ENCODE results near the gene IGIP.
A peak's percentile ranks its signal among the peaks of the same experiment; 100 is the strongest.

Gene IGIP

DNA sequence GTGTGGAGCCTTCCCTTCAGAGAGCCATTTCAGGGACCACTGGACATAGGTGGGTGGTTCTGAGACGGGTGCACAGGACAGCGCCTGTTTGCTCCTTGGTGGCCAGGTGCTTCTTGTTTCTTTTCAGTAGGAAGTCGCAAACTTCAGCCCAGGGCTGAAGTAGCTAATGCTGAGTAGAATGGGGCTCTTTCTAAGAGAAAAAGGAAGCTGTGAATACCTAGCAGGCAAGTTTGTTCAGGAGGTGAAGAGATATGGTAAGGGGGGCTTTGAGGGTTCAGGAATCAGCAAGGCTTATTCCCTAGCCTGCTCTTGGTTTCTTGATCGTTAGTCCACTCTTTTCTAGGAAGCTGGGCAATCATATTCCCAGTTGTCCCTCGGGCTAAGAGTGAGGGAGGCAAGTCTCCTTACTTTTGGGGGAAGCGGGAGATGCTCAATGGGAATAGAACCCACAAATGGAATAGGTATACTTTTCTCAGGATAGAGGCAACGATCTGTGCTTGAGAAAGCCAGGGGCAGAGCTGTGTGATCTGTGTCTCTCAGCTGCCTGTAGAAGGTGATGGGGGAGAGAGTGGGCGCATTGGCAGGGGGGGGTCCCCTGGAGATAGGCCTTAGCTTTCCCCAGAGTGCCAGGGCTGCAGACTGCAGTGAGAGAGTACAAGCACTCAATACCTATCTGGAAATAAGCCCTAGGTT, 13.7 kb upstream of the IGIP start:
- DNase-seq = no peak

GRCh38 chr5:140112685-140113179, 13.0 kb upstream of the IGIP start:
- DNase-seq = no peak

DNA sequence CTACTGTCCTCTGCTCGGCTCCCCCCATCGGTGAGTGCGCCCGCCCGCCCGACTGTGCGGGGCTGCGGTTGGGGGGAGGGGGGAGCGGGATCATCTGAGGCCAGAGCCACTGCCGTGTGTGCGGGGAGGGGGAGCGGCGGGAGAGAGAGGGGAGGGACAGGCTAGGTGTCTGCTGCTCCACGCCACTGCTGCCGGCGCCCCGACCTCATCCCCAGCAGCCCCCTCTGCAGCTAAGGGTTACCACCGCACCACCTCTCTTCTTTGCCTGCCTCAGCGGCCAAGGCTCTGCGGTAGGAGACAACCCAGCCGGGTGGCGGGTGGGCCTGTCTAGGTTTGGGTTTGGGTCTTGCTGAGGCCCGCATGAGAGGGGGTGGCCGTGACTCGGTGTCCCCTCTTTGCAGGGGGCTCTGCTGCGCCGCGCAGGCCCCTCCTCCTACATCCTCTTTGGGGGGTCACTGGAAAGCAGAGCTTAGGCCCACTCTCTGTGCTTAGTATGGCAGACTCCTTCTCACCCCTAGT, 12.5 kb upstream of the IGIP start:
- DNase-seq = no peak

DNA sequence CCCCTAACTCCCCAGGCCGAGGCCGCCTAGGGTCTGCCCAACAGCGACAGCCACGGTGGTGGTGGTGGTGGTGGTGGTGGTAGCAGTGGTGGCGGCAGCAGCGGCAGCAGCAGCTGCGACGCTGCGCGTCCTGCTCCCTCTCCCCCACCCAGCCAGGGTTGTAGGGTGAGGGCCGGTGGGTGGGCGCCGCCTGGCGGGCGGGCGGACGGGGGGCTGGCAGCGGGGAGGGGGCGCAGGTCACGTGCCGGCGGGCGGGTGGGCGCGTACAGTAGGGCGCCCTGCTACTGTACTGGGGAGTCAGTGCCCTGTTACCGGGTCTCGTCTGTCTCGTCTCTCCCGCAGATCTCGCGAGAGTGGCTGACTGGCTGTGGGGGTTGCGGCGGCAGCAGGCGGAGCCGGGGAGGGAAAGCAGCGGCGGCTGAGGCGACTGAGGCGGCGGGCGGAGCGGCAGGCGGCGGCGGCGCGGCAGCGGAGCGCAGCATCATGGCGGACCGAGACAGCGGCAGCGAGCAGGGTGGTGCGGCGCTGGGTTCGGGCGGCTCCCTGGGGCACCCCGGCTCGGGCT, 12.0 kb upstream of the IGIP start, which contains the start of gene PURA:
Gene PURA (plus strand): TSS at position 411 of the 565 bp plus-strand sequence. CDS start 73 bp downstream, at position 484.
- peak; percentile 87 to 96 for DNase-seq

GRCh38 chr5:140114341-140115185, 11.2 kb upstream of the IGIP start:
- peak; percentile 55 to 64 for DNase-seq

DNA sequence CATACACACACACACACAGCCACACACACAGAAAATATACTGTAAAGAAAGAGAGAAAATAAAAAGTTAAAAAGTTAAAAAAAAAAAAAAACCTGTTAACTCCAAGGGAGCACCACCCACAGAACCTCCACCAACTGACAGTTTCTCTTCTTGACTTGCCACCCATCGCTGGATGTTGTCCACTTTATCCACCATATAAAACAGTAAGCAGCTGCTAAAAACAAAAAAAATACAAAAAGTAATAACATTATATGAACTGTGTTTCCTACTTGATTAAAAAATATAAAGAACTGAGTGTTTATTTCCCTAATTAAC, 10.6 kb upstream of the IGIP start:
- no peak for DNase-seq

GRCh38 chr5:140116716-140117115, 9.0 kb upstream of the IGIP start:
- no peak for DNase-seq

DNA sequence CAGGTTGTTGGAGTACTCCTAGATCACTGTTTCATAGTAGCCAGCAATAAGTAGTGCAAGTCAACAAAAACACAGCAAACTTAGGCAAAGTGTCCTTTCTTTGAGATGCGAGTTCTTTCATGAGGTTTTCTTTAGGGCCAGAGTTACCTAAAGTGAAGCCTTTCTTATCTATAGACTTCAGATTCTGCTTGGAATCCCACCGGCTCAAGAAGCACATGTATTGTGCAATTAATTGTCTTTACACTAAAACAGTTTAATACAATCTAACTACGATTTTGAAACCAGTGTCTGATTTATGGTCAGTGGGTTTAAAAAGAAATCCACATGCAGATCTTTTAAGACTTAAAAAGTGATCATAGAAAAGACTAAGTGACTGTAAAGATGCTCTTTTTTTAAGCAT, 8.2 kb upstream of the IGIP start:
- no peak for DNase-seq

GRCh38 chr5:140118302-140118936, 7.3 kb upstream of the IGIP start:
- no peak for DNase-seq

DNA sequence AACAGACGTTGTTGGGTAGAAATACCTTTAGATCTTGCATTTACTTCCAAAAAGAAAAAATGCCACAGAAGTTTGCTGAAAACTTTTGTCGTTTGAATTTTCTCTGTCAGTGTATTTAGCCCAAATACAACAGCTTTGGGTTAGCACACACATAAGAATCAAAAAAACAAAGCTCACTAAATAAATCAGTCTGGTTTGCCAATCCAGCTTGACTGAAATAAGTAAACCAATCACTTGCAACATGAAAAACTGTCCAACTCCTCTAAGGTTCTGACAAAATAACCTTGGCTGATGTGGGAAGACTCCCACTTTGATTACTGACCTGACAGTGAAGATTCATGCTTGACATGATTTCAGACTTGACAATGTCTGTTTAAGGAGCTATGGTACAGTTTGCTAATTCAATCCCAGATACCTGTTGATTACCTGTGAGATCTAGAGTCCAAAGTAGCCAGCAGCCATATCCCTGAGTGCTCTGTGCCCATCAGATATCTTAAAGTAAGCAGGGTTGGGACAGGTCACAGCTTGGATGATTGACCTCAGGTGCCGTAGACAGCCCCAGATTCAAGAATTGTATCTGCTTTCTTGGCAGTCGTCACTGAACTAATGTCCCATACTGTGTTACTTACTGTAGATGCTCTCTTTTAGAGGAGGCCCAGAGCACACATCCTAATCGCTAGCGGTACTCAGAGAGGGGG, 727 bp downstream of the IGIP start:
- no peak for DNase-seq

- no peak for DNase-seq
These were observed 2.6 kb downstream of the IGIP start for GRCh38 chr5:140128376-140128775.

GRCh38 chr5:140130949-140131733, 5.4 kb downstream of the IGIP start:
- no peak for DNase-seq

DNA sequence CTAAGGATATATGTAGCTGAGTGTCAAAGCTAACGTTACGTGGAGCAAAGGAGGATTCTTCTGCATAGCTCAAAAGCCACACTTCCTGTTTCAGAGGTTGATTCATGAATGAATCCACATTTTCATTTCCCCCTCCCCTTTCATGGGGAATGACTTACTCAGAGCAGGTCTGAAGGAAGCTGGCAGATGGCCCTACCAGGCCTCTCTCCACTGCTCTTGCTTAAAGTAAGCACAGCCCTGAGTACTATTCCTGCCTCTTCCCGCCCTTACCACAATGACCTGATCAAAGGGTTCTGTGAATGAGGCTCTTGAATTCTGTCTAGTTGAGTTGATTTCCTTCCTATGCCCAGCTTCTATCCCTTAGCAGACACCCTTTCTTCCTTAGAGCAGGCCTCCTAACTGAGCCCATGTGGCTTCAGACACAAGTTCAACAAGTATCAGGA, 6.3 kb downstream of the IGIP start:
- peak; percentile 37 to 65 for DNase-seq

DNA sequence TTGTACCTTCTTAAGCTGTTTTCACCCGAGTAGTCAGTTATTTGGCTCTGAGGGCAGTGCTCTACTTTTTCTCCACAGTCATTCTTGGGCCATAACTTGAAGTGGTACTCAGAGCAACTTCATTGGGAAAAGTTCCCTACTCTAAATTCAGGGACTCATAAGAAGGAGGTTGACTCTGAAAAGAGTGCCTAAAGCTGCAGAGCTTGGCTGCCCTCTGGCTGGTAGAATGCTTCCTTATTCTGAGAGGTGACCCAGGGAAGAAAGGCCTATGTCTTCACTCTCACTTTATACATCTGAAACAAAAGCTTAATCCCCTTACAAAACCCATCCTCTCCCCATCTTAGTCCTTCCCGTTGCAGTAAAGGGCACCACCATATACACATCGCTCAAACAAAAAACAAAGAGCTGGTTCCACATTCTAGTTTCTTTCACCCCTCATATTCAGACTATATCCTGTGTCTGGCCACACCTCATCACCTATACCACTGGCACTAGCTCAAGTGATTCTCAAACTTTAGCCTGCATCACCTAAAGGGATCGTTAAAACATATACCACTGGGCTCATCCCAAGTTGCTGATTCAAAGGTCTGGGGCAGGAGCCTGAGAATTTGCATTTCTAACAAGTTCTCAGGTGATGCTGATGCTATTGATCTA, 7.9 kb downstream of the IGIP start:
- no peak for DNase-seq

GRCh38 chr5:140134277-140134935, 8.7 kb downstream of the IGIP start:
- DNase-seq = no peak

DNA sequence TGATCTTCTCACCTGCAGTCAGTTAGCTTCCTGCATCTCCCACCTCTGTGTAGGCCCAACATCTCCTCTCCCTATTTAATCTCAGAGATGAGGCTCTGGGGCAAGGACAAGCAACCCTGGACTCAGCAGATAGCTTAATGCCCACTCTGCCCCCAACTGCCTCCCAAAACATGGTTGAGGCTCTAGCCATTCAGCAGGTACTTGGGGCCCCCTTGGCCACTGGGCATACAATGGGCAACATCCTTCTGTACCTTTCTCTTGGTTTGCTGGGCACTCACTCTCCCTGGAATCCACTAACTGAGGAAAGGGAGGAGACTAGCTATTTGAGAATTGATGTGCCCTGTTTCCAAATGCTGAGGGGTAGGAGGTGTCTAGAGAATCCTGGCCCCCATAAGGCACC, 9.4 kb downstream of the IGIP start:
- no peak for DNase-seq

GRCh38 chr5:140136624-140137023, 10.9 kb downstream of the IGIP start:
- DNase-seq = no peak

DNA sequence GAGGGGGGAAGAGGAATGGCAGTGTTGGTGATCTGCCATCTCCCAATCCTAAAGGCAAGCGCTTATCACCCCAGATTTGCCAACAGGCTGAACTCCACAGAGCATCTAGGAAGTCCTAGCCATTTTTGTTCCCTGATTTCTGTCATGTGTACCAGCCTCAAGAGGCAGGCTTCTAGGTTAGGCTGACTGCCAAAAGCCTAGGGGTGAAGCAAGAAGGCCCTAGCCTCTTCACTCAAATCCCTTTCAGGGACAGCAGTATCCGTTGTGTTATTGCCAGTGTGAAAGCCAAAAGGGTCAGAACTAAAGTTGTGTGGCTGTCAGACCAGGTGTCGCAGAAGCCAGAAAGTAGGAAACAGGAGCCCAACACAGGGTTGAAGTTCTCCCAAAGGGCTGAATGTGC, 14.7 kb downstream of the IGIP start:
- DNase-seq = no peak

GRCh38 chr5:140141241-140141640, 15.5 kb downstream of the IGIP start:
- DNase-seq = no peak

GRCh38 chr5:140142246-140142645, 16.5 kb downstream of the IGIP start:
- no peak for DNase-seq

Measured in inflammatory macrophage treated with lipopolysaccharide for 1 hour (primary cell).